SHP77 (cell line): ENCODE data around the gene CDH13.

ENCODE experiments used
- DNase-seq, 2 experiments: peaks; one replicate each; lab custom pipeline; 2025; lab: John Stamatoyannopoulos, UW

CDH13 gene

GRCh38 chr16:82652826-82653225, 26.1 kb downstream of the CDH13 start:
- no peak for DNase-seq

GRCh38 chr16:82653550-82654511, 27.1 kb downstream of the CDH13 start:
- no peak for DNase-seq

GRCh38 chr16:82655072-82655714, 28.4 kb downstream of the CDH13 start:
- no peak for DNase-seq

GRCh38 chr16:82655720-82656490, 29.1 kb downstream of the CDH13 start:
- no peak for DNase-seq

GRCh38 chr16:82657239-82657638, 30.5 kb downstream of the CDH13 start:
- DNase-seq = no peak

GRCh38 chr16:82657786-82658185, 31.0 kb downstream of the CDH13 start:
- DNase-seq = no peak

- DNase-seq = no peak
Observed at GRCh38 chr16:82658796-82659195, 32.0 kb downstream of the CDH13 start.

GRCh38 chr16:82660075-82660645, 33.4 kb downstream of the CDH13 start:
- DNase-seq = no peak

- DNase-seq = no peak
Observed at GRCh38 chr16:82660966-82661365, 34.2 kb downstream of the CDH13 start.

GRCh38 chr16:82664181-82664580, 37.4 kb downstream of the CDH13 start:
- DNase-seq = no peak

- DNase-seq = no peak
Observed at GRCh38 chr16:82665025-82665424, 38.3 kb downstream of the CDH13 start.

- no peak for DNase-seq
Observed at GRCh38 chr16:82667437-82667836, 40.7 kb downstream of the CDH13 start.

- DNase-seq = no peak
Observed at GRCh38 chr16:82668094-82668493, 41.3 kb downstream of the CDH13 start.

GRCh38 chr16:82671741-82672140, 45.0 kb downstream of the CDH13 start:
- DNase-seq = no peak

- no peak for DNase-seq
Observed at GRCh38 chr16:82672676-82673075, 45.9 kb downstream of the CDH13 start.

GRCh38 chr16:82675300-82675699, 48.5 kb downstream of the CDH13 start:
- DNase-seq = no peak

GRCh38 chr16:82681592-82681991, 54.8 kb downstream of the CDH13 start:
- DNase-seq = no peak

- DNase-seq = no peak
Observed at GRCh38 chr16:82682767-82683166, 56.0 kb downstream of the CDH13 start.

GRCh38 chr16:82684256-82684655, 57.5 kb downstream of the CDH13 start:
- DNase-seq = no peak

GRCh38 chr16:82685526-82685925, 58.8 kb downstream of the CDH13 start:
- DNase-seq = no peak

- no peak for DNase-seq
Observed at GRCh38 chr16:82694239-82694874, 67.6 kb downstream of the CDH13 start.

GRCh38 chr16:82695806-82696205, 69.0 kb downstream of the CDH13 start:
- no peak for DNase-seq
